ENCODE results near the gene LIPN.

Gene LIPN

GRCh38 chr10:88792661-88793060 lies 32.8 kb downstream of the LIPN start:
- TF ChIP-seq CTCF (conservative IDR thresholded peaks at IDR 0.05; ENCODE audit: low read depth, low read length) = no peak
- peak; percentile 83 for DNase-seq (ENCODE audit: low read depth)
- no peak overlapping the region for H3K4me3 ChIP-seq (ENCODE audit: low read depth, low read length)

- DNase-seq (ENCODE audit: low read depth) = peak; percentile 71
These were observed 34.0 kb downstream of the LIPN start for GRCh38 chr10:88793712-88794299.

GRCh38 chr10:88794731-88795130 lies 34.9 kb downstream of the LIPN start:
- H3K4me3 ChIP-seq (ENCODE audit: low read depth, low read length) = no peak overlapping the region
- DNase-seq (ENCODE audit: low read depth) = no peak
- TF ChIP-seq CTCF (conservative IDR thresholded peaks at IDR 0.05; ENCODE audit: low read depth, low read length) = no peak

More at GRCh38 chr10:88793712-88794299, 34.0 kb downstream of the LIPN start:
- no peak for TF ChIP-seq CTCF (conservative IDR thresholded peaks at IDR 0.05; ENCODE audit: low read depth, low read length)
- H3K4me3 ChIP-seq (ENCODE audit: low read depth, low read length) = no peak overlapping the region

- no peak overlapping the region for H3K4me3 ChIP-seq (ENCODE audit: low read depth, low read length)
- DNase-seq (ENCODE audit: low read depth) = peak; percentile 75
- no peak for TF ChIP-seq CTCF (conservative IDR thresholded peaks at IDR 0.05; ENCODE audit: low read depth, low read length)
These were observed 40.6 kb downstream of the LIPN start for GRCh38 chr10:88800152-88801125.

GRCh38 chr10:88802523-88803285 lies 42.9 kb downstream of the LIPN start, which contains the start of gene LIPM:
Gene LIPM (plus strand): TSS chr10:88802730. CDS start chr10:88802897, 167 bp downstream.
- no peak for TF ChIP-seq CTCF (conservative IDR thresholded peaks at IDR 0.05; ENCODE audit: low read depth, low read length)
- no peak for DNase-seq (ENCODE audit: low read depth)

GRCh38 chr10:88803641-88804040 lies 43.8 kb downstream of the LIPN start:
- no peak for DNase-seq (ENCODE audit: low read depth)
- TF ChIP-seq CTCF (conservative IDR thresholded peaks at IDR 0.05; ENCODE audit: low read depth, low read length) = no peak
- H3K4me3 ChIP-seq (ENCODE audit: low read depth, low read length) = no peak overlapping the region

More at GRCh38 chr10:88802523-88803285, 42.9 kb downstream of the LIPN start, which contains the start of gene LIPM:
- no peak within 1 kb of the TSS for H3K4me3 ChIP-seq (ENCODE audit: low read depth, low read length)
